Motor neuron (in vitro differentiated cells): ENCODE results near the gene THSD7A. TPM values are rescaled to one million over a fixed set of nuclear protein-coding genes. Genes with fewer than 3 reads are reported as not detected.

Source experiments
- ATAC-seq, 8 experiments: fragments of 200-7000 bp; cut with Tn5 transposase; replicated peaks in 6 of 8; 2 replicates each; pipeline ENCODE4 v1.8.0; 2021; ENCODE audit warnings: mild to moderate bottlenecking in 8 of 8, moderate library complexity in 8 of 8
- H3K27ac ChIP-seq, 2 donors: fragments of 250-450 bp; sonication (Bioruptor Pico); 2 replicates each; pipeline ENCODE4 v1.9.0; 2021; ENCODE audit warnings: antibody characterized with exemption in 2 of 2, mild to moderate bottlenecking in 2 of 2, moderate library complexity in 1 of 2
- H3K4me1 ChIP-seq, 2 donors: fragments of 250-450 bp; sonication (Bioruptor Pico); replicated peaks in 1 of 2; 2 replicates each; pipeline ENCODE4 v1.6.1; 2021; ENCODE audit warnings: antibody characterized with exemption in 2 of 2, mild to moderate bottlenecking in 2 of 2, moderate library complexity in 1 of 2
- H3K4me3 ChIP-seq, 5 donors: fragments of 250-450 bp; sonication (Bioruptor Pico); 2 replicates each; pipeline ENCODE4 v1.9.0; 2021; ENCODE audit warnings: antibody characterized with exemption in 5 of 5, mild to moderate bottlenecking in 5 of 5, moderate library complexity in 4 of 5
- WGBS, 10 experiments: fragments of 450-650 bp; shearing (Covaris generic); methylation state at CpG; one replicate each; pipeline ENCODE4 v1.0.0; 2022; 5-methylcytosine and 5-hydroxymethylcytosine counted together
- in situ Hi-C, 9 experiments: fragments of 400-800 bp; cut with MboI; loops; one replicate each; pipeline ENCODE4 v1.15.0; 2021; ENCODE audit warnings: low sequenced_read_pairs in 9 of 9, low pct_unique_long_range_greater_than_20kb in 2 of 9; ENCODE audit not compliant: unreplicated experiment in 9 of 9
- total RNA-seq, 8 experiments: library from RNA; unstranded; fragments of 300-600 nt; gene quantifications; 2 replicates each; pipeline versions ENCODE4 v1.2.3 to v1.2.4, GENCODE V29; 2022

The THSD7A gene
- total RNA-seq, 8 experiments from 2014 or later = 1.1 to 24.7 (median 9.6) TPM

GRCh38 chr7:11478426-11478825 is 353.6 kb downstream of the THSD7A start:
- in situ Hi-C loops = no loop called here
- no peak for ATAC-seq
- 44 to 93% (median 83%) methylated on average over 1 of the region's 1 CpG; no CpG with 5 or more reads in 3 of the 10 experiments for WGBS, 10 experiments
- no peak overlapping the region for H3K4me3 ChIP-seq
- H3K4me1 ChIP-seq = peaks cover 0 to 9% of the 10 kb centered on the region in 2 donors
- H3K27ac ChIP-seq = no peak overlapping the region

- WGBS, 10 experiments = 40 to 93% (median 87%) methylated on average over 2 to 6 of the region's 6 CpGs; no CpG with 5 or more reads in 2 of the 10 experiments
- ATAC-seq = no peak
- Histone ChIP-seq H3K4me3 (no peak overlapping the region), H3K27ac (no peak overlapping the region), H3K4me1 (peaks cover 0 to 3% of the 10 kb centered on the region in 2 donors)
- in situ Hi-C loops = no loop called here
Measured at GRCh38 chr7:11474902-11475585, 357.0 kb downstream of the THSD7A start.

GRCh38 chr7:11473807-11474424 is 358.1 kb downstream of the THSD7A start:
- Histone ChIP-seq H3K27ac (no peak overlapping the region), H3K4me3 (no peak overlapping the region), H3K4me1 (no peaks in the 10 kb centered on the region)
- no peak for ATAC-seq
- 67 to 100% (median 84%) methylated on average over 2 to 7 of the region's 8 CpGs; no CpG with 5 or more reads in 1 of the 10 experiments for WGBS, 10 experiments
- in situ Hi-C loops = no loop called here

GRCh38 chr7:11473220-11473619 is 358.8 kb downstream of the THSD7A start:
- Histone ChIP-seq H3K4me3 (no peak overlapping the region), H3K4me1 (no peaks in the 10 kb centered on the region), H3K27ac (no peak overlapping the region)
- in situ Hi-C loops = no loop called here
- WGBS, 10 experiments = 0 to 92% (median 67%) methylated on average over 1 to 2 of the region's 2 CpGs; no CpG with 5 or more reads in 1 of the 10 experiments
- no peak for ATAC-seq

- Histone ChIP-seq H3K4me1 (no peaks in the 10 kb centered on the region), H3K27ac (no peak overlapping the region), H3K4me3 (no peak overlapping the region)
- WGBS, 10 experiments = 32 to 94% (median 60%) methylated on average over 1 to 4 of the region's 4 CpGs
- in situ Hi-C loops = no loop called here
- ATAC-seq = no peak
Measured at GRCh38 chr7:11472646-11473045, 359.4 kb downstream of the THSD7A start.

- Histone ChIP-seq H3K27ac (no peak overlapping the region), H3K4me1 (no peaks in the 10 kb centered on the region), H3K4me3 (no peak overlapping the region)
- no peak for ATAC-seq
- 33 to 100% (median 100%) methylated on average over 1 of the region's 1 CpG; no CpG with 5 or more reads in 1 of the 10 experiments for whole genome bisulfite sequencing, 10 experiments
- in situ Hi-C loops = no loop called here
Measured at GRCh38 chr7:11471255-11471654, 360.7 kb downstream of the THSD7A start.

- Histone ChIP-seq H3K4me1 (no peaks in the 10 kb centered on the region), H3K4me3 (no peak overlapping the region), H3K27ac (no peak overlapping the region)
- 33 to 100% (median 88%) methylated on average over 1 to 3 of the region's 3 CpGs; no CpG with 5 or more reads in 1 of the 10 experiments for WGBS, 10 experiments
- no peak for ATAC-seq
- in situ Hi-C loops = no loop called here
Measured at GRCh38 chr7:11469028-11469745, 362.8 kb downstream of the THSD7A start.

- Histone ChIP-seq H3K4me3 (no peak overlapping the region), H3K4me1 (no peaks in the 10 kb centered on the region), H3K27ac (no peak overlapping the region)
- in situ Hi-C loops = no loop called here
- no peak for ATAC-seq
- whole genome bisulfite sequencing, 10 experiments = 55 to 100% (median 88%) methylated on average over 1 to 8 of the region's 10 CpGs
Measured at GRCh38 chr7:11466517-11467105, 365.4 kb downstream of the THSD7A start.

- H3K27ac ChIP-seq = no peak overlapping the region
- in situ Hi-C loops = no loop called here
- ATAC-seq = no peak
- WGBS, 10 experiments = 29 to 100% (median 72%) methylated on average over 1 to 3 of the region's 3 CpGs; no CpG with 5 or more reads in 1 of the 10 experiments
- H3K4me1 ChIP-seq = no peaks in the 10 kb centered on the region
- no peak overlapping the region for H3K4me3 ChIP-seq
Measured at GRCh38 chr7:11464624-11465023, 367.4 kb downstream of the THSD7A start.

- no peak overlapping the region for H3K27ac ChIP-seq
- in situ Hi-C loops = no loop called here
- no peak for ATAC-seq
- 57 to 94% (median 93%) methylated on average over 3 to 5 of the region's 6 CpGs; no CpG with 5 or more reads in 6 of the 10 experiments for WGBS, 10 experiments
- no peaks in the 10 kb centered on the region for H3K4me1 ChIP-seq
- no peak overlapping the region for H3K4me3 ChIP-seq
Measured at GRCh38 chr7:11461946-11462345, 370.1 kb downstream of the THSD7A start.

- in situ Hi-C loops = no loop called here
- Histone ChIP-seq H3K27ac (no peak overlapping the region), H3K4me1 (no peaks in the 10 kb centered on the region), H3K4me3 (no peak overlapping the region)
- 19 to 96% (median 80%) methylated on average over 2 to 5 of the region's 5 CpGs for WGBS, 10 experiments
- peak in 1 of 8 experiments; percentile 89 for ATAC-seq
Measured at GRCh38 chr7:11458736-11459483, 373.1 kb downstream of the THSD7A start.

- Histone ChIP-seq H3K4me3 (no peak overlapping the region), H3K4me1 (no peaks in the 10 kb centered on the region), H3K27ac (no peak overlapping the region)
- ATAC-seq = no peak
- in situ Hi-C loops = no loop called here
- 71 to 100% (median 84%) methylated on average over 2 to 3 of the region's 3 CpGs; no CpG with 5 or more reads in 1 of the 10 experiments for WGBS, 10 experiments
Measured at GRCh38 chr7:11457419-11457818, 374.6 kb downstream of the THSD7A start.
